ENCODE data around the gene CSMD2. TPM values are rescaled to one million over a fixed set of nuclear protein-coding genes. Genes with fewer than 3 reads are reported as not detected.
"Not testable (repeated sequence)": the region's sequence is repeated elsewhere in the genome, so short reads cannot be mapped to it uniquely, and the experiment has no call there.

Gene CSMD2
- polyA plus RNA-seq, 5 donors = 0.11 to 0.38 (median 0.22) TPM

DNA sequence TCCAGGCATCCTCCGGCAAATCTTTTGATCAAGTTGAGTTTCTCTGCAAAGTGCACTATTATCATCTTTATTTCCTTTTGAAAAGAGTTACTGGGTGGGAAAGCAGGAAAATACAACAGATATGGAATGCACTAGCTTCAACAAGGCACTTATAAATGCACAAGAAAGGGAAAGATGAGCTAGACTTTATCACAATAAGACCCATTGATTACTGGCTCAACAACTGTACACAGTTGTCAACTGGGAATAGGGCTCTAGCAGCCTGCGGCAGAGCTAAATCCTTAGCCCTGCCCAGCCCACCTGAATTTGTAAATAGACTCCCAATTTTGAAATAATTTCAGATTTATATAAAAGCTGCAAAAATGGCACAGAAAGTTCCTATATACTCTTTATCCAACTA lies 111.4 kb downstream of the CSMD2 start:
- DNase-seq = no peak

DNA sequence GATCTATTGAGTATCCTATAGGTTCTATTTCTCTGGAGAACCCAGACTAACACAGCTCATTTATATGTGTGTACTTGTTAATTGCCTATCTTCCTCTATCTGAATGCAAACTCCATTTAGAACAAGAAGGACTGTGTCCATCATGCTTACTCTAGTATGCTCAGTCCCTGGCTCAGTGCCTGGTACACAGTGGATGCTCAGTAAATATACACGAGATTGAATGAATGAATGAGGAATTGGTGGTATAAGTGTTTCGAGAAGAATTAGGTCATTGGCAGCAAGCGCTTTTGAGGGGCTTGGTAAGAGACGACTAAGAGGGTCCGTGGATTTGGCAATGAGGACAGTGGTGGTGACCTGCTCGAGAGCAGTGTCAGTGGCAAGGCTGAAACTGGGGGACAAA lies 112.5 kb downstream of the CSMD2 start:
- DNase-seq = no peak

DNA sequence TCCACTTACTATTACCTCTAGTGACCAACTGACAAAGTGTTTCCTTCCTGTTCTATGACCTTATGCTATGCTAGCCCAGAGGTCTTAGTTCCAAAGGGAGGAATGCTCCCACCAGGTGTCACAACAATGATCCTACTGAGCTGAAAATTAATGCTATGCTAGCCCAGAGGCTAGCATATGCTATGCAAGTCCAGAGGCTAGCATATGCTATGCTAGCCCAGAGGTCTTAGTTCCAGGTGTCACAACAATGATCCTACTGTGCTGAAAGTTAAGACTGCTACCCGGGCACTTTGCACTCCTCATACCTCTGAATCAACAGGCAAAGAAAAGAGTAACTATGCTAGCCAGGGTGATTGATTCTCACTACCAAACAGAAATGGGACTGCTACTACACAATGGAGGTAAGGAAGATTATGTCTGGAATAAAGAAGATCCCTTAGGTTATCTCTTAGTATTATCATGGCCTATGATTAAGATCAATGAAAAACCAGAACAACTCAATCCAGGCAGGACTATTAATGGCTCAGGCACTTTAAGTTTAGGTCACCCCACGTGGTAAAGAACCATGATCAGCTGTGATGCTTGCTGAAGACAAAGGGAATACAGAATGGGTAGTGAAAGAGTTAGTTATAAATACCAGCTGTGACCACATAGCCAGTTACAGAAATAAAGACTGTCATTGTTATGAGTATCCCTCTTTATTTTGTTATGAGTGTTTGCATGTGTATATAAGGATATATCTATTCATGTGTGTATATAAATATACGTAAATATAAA lies 114.1 kb downstream of the CSMD2 start:
- no peak for DNase-seq

DNA sequence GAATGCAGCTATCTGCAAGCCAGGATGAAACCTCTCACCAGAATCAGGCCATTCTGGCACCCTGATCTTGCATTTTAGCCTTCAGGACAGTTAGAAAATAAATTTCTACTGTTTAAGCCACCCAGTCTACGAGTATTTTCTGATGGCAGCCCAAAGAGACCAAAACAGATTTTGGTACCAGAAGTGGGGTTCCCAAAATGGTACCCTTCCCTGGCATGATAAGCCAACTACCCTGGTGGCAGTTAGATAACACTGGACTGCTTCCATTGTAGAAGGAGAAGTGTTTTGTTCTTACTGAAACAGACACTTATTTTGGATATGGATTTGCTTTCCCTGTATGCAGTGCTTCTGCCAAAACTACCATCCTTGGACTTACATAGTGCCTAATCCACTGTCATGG lies 115.0 kb downstream of the CSMD2 start:
- DNase-seq = no peak

DNA sequence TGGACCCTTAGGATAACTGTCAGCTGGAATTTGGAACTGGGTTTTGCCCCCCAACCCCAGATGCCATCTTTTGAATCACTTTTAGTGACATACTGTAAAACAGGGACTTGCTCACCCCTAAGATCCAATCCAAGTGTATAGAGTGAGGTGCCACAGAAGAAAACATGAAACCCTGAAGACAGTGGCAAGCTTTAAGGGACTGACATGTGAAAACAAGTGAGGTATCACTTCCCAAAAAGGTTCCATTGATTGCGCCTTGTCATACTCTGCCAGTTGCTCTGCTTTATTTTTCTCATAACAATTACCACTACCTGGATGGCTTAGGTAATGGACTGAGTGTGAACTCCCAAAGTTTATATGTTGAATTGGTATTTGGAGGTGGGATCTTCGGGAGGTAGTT lies 115.6 kb downstream of the CSMD2 start:
- no peak for DNase-seq

DNA sequence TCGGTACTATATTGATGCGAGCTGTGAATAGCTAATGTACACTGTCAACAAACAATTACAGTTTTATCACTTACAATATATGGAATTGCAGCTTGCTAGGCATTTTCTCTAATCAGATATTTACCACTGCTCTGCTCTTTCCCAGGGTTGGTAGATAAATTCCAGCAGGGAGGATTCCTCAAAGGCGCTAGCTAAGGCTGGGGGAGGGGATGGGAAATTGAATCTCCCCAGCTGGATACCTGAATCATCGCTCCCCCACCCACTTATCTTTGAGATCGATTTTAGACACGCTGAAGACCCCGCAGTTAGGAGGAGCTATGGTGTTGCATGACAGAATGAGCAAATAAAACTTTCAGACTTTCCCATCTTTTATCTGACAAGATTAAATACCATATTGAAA lies 127.2 kb downstream of the CSMD2 start:
- no peak for DNase-seq

DNA sequence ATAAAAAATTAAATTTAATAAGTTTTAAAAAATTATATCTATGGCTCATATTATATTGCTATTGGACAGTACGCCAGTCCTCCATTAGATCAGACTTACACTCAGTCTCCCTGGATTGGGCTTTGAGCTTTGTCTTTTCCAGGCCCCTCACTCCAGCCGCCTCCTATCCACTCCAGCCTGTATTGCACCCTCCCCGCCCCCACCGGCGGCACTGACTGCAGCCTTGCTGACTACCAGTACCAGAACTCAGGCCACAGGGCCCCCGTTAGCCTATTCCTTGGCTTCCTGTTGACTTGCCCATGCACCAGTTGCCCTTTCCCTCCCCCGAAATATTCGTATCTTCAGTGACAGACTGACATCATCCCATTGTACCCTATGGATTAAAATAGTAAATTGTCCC lies 127.9 kb downstream of the CSMD2 start:
- no peak for DNase-seq

DNA sequence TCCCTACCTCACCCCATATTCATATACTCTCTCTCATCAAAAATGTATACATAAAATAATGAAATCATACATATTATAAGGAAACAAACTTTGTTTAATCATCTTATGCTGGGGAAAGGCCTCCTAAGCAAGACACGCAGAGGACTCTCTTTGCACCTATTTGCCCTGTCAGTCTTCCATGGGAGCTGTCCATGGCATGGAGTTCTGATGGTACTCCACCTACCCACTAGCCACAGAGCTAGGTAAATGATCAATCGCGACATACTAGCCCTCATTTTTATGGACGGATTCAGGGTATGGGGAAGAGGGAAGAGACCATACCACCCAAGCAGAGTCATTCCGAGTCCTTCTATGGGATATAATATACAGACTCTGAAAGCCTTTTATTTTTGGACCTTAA lies 131.0 kb downstream of the CSMD2 start:
- DNase-seq = no peak

DNA sequence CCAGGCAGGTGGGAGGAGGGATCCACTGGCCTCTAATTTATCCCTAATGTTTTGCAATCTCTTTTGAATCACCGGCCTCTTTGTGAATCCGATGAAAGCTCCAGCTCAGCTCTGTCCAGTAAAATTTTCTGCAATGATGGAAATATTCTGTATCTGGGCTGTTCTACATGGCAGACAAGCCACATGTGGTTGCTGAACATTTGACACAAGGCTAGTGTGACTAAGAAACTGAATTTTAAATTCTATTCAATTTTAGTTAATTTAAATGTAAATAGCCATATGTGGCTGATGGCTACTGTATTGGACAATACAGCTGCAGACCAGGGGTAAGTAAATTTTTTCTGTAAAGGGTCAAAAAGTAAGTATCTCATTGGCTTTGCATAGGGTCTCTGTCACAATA lies 135.1 kb downstream of the CSMD2 start:
- DNase-seq = no peak

DNA sequence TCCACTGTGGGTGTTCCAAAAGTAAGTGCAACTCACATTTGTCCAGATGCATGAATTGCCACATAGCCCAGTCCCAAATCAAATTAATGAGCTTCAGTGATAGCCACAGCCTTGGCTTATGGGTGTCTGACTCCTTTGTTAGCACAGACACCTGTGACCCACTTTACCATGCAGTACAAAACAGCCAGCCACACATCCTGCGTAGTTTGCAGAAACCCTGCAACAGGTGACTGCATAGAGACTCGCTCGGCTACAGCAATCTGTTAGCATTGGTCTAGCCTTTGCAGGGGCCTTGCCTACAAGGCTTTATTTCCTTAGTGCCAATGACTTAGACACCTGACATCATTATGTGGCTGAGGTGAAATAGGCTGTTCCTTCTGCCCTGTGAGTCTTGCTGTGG lies 135.5 kb downstream of the CSMD2 start:
- no peak for DNase-seq

DNA sequence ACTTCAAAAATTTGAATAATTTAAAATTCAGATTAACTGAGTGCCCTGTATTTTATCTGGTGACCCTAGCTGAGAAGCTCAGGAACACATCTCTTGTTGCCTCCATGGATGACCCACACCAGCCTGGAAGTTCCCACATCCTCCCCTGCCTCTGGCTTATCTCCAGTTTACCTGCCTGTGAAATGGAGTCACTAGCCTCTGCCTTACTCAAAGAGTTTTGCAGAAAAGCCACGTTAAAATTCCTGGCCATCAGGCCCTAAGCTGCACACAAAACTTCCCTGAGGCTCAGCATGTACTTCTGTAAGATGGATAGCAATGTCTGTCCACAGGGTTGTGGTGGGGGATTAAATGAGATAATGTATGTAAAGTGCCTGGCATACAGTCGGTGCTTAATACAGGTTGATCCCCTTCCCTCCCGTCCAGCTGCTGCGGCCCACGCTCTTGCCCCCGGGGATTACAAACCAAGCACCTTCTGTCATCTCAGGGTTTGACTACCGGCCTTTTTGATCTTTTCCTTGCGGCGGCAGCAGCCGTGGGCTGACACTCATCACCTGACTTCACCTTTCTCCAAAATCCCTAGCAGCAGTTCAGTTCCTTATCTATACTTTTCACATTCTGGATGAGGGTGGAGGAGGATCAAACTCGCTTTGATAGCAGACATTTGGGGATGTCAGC lies 136.5 kb downstream of the CSMD2 start:
- DNase-seq = no peak

DNA sequence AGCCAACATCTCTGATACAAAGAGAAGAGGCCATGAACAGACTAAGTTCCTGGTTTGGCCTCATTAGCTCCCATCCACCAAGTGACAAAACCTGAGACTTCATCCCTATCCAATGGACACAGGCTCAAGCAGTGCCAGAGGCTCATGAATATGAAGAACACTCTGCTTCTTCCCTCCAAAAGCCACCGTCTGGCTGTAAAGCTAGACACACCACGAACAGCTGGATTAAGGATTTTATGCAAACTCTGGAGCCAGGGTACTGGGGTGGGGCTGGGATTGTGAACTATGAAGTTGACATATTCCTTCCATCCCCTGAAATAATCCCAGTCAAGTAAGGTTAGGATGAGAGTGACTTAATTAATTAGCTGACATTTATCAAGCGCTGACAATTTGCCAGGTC lies 139.4 kb downstream of the CSMD2 start:
- DNase-seq = no peak

DNA sequence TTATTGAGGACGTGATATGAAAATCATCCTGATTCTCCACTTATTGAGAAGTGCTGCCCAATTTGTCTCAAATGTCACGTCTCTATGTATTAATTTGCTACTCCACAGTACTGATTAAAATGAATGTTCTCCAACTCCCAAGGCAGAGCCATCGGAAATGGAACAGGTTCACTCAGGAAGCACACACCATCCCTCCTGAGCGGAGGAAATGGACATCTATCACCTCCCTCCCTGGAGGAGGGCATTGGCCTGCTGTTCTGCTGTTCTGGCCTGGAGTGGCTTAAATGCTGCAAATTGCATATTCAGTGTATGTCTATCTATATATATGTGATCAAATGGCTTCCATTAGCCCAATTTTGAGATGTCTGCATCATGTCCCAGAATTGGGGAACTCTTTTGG lies 140.5 kb downstream of the CSMD2 start:
- DNase-seq = no peak

DNA sequence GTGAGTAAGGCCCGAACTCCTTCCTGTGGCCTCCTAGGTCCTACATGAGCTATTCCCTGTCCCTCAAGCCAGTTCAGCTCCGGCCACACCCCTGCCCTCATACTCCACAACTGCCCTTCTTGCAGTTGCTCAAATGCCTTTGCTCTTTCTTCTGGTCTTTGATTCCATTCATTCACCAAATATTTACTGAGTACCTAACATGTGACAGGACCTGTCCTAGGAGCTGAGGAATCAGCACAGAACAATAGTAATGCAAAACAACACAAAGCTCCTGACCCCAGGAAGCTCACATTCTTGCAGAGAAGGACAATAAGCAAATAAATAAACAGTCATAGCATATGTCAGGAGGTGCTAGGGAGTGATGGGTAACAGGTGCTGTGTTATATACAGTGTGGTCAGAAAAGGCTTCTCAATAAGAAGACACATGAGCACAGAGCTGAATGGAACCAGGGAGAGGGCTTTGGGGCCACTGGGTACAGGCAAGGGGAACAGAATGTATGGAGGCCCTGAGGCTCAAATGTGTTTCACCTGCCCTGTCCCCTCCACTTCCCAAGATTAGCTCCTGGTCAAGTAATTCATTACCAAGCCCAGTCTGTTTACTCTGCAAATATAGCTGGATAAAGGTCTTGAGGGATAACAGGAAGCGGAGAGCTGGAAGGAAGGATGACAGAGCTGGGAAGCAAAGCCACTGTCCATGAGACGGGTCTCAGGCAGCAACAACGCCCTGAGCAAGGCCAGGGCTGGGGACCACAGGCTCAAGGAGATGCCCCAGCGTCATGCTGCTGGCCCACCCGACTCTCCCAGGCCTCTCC lies 145.1 kb downstream of the CSMD2 start:
- no peak for DNase-seq

DNA sequence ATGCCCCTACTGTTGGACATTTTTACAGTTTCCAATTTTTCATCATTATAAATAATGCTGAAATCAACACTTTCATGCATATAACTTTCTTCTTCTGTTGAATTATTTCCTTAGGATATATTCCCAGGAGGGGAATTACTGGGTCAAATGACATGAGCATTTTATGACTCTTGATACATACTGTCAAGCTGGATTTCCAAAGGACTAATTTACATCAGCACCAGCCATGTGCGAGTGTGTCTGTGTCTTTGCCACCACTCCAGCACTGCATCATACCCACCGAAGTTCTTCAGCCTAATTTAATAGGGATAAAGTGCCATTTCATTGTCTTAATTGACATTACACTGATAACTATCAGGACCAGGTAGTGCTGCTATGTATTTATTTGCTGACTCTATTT lies 146.7 kb downstream of the CSMD2 start:
- no peak for DNase-seq

DNA sequence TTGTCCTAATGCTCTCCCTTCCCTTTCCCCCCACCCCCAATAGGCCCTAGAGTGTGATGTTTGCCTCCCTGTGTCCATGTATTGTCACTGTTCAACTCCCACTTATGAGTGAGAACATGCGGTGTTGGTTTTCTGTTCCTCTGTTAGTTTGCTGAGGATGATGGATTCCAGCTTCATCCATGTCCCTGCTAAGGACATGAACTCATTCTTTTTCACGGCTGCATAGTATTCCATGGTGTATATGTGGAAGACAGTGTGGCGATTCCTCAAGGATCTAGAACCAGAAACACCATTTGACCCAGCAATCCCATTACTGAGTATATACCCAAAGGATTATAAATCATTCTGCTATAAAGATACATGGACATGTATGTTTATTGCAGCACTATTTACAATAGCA lies 148.7 kb downstream of the CSMD2 start:
- DNase-seq = not testable (repeated sequence)

DNA sequence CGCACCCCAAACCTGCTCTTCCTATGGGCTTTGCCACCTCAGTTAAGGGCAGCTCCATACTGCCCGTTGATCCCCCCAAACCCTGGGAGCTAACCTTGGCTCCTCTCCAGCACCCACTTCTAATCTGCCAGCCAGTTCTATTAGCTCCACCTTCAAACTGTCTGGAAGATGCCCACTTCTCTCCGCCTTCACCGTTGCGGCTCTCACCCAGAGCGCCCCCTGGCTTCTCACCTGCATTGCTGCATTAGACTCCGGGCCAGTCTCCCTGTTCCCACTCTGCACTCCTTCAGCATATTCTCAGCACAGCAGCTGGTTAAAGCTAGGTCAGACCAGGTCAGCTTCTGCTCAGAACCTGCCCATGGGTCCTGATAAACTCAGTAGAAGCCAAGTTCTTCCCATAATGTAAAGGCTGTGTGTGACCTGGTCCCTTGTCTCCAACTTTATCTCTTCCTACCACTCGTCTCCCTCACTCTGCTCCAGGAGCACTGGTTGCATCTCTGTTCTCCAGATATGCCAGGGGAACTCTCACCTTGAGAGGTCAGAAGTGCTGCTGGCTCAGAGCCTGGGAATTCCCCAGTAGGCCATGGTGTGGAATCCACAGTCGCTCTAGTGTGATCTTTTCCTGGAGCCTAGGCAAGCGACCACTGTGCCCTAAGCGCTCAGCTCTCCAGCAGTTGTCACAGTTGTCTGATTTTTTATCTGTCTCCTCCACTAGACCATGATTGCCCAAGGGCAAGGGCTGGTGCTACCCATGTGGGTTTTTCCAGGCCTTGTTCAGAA lies 150.9 kb downstream of the CSMD2 start:
- DNase-seq = no peak

DNA sequence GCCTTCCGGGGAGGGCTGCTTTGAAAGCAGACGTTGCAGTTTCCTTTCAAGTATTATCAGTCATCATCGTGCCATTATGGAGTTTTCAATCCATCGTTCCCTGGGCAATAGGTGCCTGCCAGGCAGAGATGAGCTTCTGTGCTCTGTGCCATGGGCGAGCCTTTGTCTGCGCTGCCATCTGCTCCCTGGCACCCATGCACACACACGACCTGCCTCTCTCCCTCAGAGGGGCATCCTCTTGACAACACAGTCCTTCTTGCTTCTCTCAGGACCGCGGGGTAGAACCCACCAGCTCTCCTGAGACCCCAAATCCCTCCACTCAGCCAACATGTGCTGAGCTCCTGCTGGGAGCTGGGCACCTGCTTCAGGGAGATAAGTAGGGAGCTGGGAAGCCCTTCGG lies 151.9 kb downstream of the CSMD2 start:
- DNase-seq = no peak

DNA sequence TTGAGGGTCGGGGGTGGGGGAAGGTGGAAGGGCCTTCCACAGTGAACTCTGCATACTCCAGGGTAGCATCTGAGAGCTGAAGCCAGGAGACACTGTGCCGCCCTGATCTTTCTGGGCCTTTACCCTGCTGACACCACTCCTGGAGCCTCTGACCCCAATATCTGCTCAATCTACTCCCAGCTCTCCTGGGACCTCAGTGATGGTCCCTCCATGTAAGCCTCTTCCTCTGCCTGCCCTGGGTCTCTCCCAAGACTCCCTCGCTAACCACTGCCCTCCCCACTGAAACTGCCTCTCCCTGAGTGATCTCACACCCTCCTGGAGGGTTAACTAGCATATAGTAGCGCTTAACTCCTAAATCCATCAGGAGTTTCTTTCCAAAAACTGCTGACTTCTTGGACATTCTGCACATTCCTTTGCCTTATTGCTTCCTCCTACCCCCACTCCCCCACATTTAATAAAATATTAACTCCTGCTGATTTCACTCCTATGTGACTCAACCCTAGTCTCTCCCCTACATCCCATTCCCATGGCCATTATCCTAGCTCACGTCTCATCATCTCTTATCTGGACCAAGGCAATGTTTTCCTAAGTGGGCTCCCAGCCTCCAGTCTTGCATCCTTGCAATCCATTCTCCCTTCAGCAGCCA lies 155.6 kb downstream of the CSMD2 start:
- DNase-seq = no peak

DNA sequence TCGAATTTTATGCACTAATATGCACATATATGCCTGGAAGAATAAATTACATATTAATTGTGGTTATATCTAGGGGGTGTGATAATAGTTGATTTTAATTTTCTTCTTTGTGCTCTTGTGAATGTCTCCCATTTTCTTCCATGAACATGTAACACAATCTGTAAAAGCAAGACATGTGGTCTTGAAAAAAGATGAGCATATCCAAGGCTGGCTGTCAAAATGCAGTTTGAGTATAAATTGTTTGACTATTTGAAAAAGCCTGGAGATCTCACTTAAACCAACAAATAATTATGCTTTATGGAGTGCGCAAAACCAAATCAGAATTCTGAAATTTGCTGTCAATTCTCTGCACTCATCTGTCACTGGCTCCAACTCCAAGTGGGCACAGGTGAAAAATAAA lies 157.3 kb downstream of the CSMD2 start:
- DNase-seq = no peak

DNA sequence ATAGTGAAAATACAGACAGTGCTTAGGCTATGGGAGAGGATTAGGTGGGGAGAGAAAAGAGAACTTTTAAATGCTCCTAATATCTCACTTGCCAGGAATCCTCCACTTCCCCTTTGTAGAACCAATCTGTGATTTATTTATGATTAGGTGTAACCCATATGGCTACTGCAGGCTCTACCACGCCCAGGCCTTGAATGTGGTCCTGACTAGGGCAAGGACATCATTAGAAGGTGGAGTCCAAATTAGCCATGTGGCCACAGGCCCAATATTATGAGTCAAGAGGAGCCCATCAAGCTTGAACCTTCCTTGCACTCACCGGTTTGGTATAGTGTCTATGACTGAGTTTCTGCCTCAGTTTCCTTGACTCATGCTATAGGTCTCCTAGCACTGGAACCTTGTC lies 159.7 kb downstream of the CSMD2 start:
- no peak for DNase-seq

DNA sequence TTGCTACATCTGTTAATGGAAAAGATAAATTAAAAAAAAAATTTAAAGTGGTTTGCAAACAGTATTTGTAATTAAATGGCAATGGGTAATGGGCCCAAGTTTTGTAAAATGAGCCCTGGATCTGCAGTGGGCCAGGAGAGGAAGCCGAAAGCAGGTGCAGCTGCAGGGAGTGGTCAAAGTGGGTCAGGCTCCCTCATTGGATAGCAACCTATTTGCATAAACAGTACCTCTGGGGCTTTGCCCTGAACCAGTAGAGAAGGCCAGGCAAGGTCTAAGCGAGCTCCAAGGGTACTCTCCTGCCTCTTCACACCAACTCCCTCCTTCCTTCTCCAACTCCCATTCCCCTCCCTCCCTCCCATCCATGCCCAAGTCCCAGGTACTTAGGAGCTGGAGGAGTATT lies 162.2 kb downstream of the CSMD2 start:
- DNase-seq = no peak

Data from right lung (tissue), 5 donors.